Lower leg skin (tissue), 3 donors: ENCODE data around the gene MTMR1.

Experiments used
- POLR2A ChIP-seq, 2 donors: fragments of 450-650 bp; IDR thresholded peaks; one replicate each; pipeline ENCODE4 v1.6.1; 2016 to 2017; ENCODE audit warnings: antibody characterized with exemption in 2 of 2, mild to moderate bottlenecking in 1 of 2, moderate library complexity in 1 of 2
- TF ChIP-seq, protein P1 (sequence below), 3 donors: fragments of 450-650 bp; IDR thresholded peaks; one replicate each; pipeline ENCODE4 v1.5.1; 2016; ENCODE audit warnings: antibody characterized with exemption in 3 of 3, mild to moderate bottlenecking in 3 of 3, moderate library complexity in 2 of 3

DNA sequence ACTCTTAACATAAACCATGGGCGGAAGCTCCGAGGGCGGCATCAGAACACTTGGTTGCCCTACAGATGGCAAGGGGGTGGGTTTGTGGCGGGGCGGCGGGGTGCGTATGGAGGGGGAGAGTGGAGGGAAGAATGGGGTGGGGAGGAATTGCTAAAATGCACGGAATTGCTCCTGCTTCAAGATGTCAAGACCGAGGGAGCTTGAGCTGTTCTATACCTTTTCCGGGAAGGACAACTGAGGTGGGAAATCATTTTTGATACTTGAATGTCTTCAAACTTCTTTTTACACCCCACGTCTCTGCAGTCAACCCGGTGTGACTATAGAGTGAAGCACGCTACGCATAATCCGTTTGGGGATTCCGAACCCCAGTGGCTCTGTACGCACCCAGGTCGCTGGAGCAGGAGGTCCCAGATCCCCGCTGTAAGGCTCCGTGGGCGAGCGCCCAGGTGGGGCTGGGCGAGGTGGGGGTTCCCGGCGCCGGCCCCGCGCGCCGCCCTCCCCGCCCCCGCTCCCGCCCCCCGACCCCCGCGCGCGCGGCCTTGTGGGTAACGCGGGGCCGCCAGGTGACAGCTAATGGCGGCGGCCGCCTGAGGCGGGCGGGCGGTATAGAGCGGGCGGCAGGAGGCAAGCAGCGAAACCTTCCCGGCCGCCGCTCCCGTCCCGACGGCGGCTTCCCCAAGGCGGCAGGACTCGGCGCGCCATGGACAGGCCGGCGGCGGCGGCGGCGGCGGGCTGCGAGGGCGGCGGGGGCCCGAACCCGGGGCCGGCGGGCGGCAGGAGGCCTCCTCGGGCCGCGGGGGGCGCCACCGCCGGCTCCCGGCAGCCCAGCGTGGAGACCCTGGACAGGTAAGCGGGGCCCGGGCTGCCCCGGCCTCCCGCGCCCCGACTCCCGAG is at the start of gene MTMR1:
- no peak for TF ChIP-seq POLR2A (IDR thresholded peaks at IDR 0.05)
- TF ChIP-seq, protein P1, sequence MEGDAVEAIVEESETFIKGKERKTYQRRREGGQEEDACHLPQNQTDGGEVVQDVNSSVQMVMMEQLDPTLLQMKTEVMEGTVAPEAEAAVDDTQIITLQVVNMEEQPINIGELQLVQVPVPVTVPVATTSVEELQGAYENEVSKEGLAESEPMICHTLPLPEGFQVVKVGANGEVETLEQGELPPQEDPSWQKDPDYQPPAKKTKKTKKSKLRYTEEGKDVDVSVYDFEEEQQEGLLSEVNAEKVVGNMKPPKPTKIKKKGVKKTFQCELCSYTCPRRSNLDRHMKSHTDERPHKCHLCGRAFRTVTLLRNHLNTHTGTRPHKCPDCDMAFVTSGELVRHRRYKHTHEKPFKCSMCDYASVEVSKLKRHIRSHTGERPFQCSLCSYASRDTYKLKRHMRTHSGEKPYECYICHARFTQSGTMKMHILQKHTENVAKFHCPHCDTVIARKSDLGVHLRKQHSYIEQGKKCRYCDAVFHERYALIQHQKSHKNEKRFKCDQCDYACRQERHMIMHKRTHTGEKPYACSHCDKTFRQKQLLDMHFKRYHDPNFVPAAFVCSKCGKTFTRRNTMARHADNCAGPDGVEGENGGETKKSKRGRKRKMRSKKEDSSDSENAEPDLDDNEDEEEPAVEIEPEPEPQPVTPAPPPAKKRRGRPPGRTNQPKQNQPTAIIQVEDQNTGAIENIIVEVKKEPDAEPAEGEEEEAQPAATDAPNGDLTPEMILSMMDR (IDR thresholded peaks at IDR 0.05) = no peak
